ENCODE measurements around the gene NLGN4Y. TPM values are rescaled to one million over a fixed set of nuclear protein-coding genes. Genes with fewer than 3 reads are reported as not detected.

NLGN4Y gene
- total and polyA plus RNA-seq, 2 of the 13 experiments (the other 11 are each of a cell fraction or from before 2014, with no cell fraction given): 6.0 to 16.5 TPM

DNA sequence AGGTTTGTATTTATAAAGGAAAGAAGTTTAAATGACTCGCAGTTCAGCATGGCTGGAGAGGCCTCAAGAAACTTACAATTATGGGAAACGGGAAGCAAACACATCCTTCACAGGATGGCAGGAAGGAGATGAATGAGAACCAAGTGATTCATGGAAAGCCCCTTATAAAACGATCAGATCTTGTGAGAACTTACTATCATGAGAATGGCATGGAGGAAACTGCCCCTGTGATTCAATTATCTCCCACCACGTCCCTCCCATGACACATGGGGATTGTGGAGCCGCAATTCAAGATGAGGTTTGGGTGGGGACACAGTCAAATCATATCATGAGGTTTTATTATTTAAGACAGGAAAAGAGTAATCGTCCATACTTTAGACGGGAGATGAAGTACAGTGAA, 4.0 kb downstream of the NLGN4Y start:
- H3K36me3 ChIP-seq (replicated peaks in 1 of 2; ENCODE audit: control insufficient read depth in 1 of 2, insufficient read depth in 2 of 2, low read length in 2 of 2): no peaks in the 10 kb centered on the region
- no peak overlapping the region for H3K27ac ChIP-seq (ENCODE audit: extremely low read length, insufficient read depth, low read length)
- no peaks in the 10 kb centered on the region; a peak in 1 of 5 replicates for H3K27me3 ChIP-seq (ENCODE audit: control insufficient read depth in 1 of 2, insufficient read depth in 2 of 2, low read length in 2 of 2)
- DNase-seq (ENCODE audit: low spot score) (no peak), ATAC-seq (no peak), FAIRE-seq (no peak)
- no peak for TF ChIP-seq KDM6A (CRISPR knock-in tag; IDR thresholded peaks at IDR 0.05; ENCODE audit: low read depth)
- no peak for TF ChIP-seq ZNF557 (CRISPR knock-in tag; IDR thresholded peaks at IDR 0.05)
- TF ChIP-seq ZNF75D (CRISPR knock-in tag; IDR thresholded peaks at IDR 0.05; ENCODE audit: borderline replicate concordance): no peak
- TF ChIP-seq, protein P1, sequence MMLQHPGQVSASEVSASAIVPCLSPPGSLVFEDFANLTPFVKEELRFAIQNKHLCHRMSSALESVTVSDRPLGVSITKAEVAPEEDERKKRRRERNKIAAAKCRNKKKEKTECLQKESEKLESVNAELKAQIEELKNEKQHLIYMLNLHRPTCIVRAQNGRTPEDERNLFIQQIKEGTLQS (CRISPR knock-in tag; IDR thresholded peaks at IDR 0.05): no peak
- no peak for TF ChIP-seq TOE1 (CRISPR knock-in tag; IDR thresholded peaks at IDR 0.05)
- TF ChIP-seq LBX2 (CRISPR knock-in tag; IDR thresholded peaks at IDR 0.05; ENCODE audit: borderline replicate concordance): no peak
- H2AFZ ChIP-seq (ENCODE audit: low read length): no peak overlapping the region
- ChIA-PET CTCF (ENCODE audit: low intra/inter-chr PET ratio, low total read pairs) (no interaction called here), POLR2A (no interaction called here)
- H3K4me2 ChIP-seq (ENCODE audit: low read depth, low read length): no peak overlapping the region
- no TSS peak for BruUV-seq (replicated peaks)
- in situ Hi-C loops (cut with HindIII; ENCODE audit: extremely low pct_ligation_motif_present, low pct_unique_long_range_greater_than_20kb) (no loop called here), intact Hi-C loops (cut with micrococcal nuclease; ENCODE audit: unreplicated experiment) (no loop called here)
- H3K9me3 ChIP-seq (ENCODE audit: low read length): no peaks in the 10 kb centered on the region
- H4K20me1 ChIP-seq (ENCODE audit: insufficient read depth, low read length): no peaks in the 10 kb centered on the region; the same call in 1 of the 2 replicates
- H3K9ac ChIP-seq (ENCODE audit: insufficient read depth, low read depth, low read length): no peak overlapping the region
- over 99% methylated on average over 7 of the region's 7 CpGs for WGBS (ENCODE audit: low lambda C conversion rate)
- peaks cover 19% of the 10 kb centered on the region for H3K4me1 ChIP-seq (ENCODE audit: insufficient read depth, low read length)
- H3K79me2 ChIP-seq (ENCODE audit: insufficient read depth, low read length): peaks cover 14% of the 10 kb centered on the region
- no peak overlapping the region for H3K4me3 ChIP-seq (replicated peaks in 1 of 3; ENCODE audit: insufficient read depth in 1 of 3, low read depth in 2 of 3, low read length in 3 of 3)

GRCh38 chrY:14536703-14537102, 12.4 kb downstream of the NLGN4Y start:
- no peak overlapping the region for H3K27ac ChIP-seq (ENCODE audit: extremely low read length, insufficient read depth, low read length)
- BruUV-seq (replicated peaks): no TSS peak
- no peak for FAIRE-seq
- POLR2A ChIA-PET: no interaction called here
- intact Hi-C loops (cut with micrococcal nuclease; ENCODE audit: unreplicated experiment) (no loop called here), in situ Hi-C loops (cut with HindIII; ENCODE audit: extremely low pct_ligation_motif_present, low pct_unique_long_range_greater_than_20kb) (no loop called here)
- CTCF ChIA-PET (ENCODE audit: low intra/inter-chr PET ratio, low total read pairs): no interaction called here
- no peak for ATAC-seq
- H4K20me1 ChIP-seq (ENCODE audit: insufficient read depth, low read length): no peaks in the 10 kb centered on the region
- H3K36me3 ChIP-seq (replicated peaks in 1 of 2; ENCODE audit: control insufficient read depth in 1 of 2, insufficient read depth in 2 of 2, low read length in 2 of 2): no peaks in the 10 kb centered on the region
- no peaks in the 10 kb centered on the region for H3K79me2 ChIP-seq (ENCODE audit: insufficient read depth, low read length)
- H3K4me3 ChIP-seq (replicated peaks in 1 of 3; ENCODE audit: insufficient read depth in 1 of 3, low read depth in 2 of 3, low read length in 3 of 3): no peak overlapping the region
- no peak overlapping the region for H2AFZ ChIP-seq (ENCODE audit: low read length)
- no peaks in the 10 kb centered on the region for H3K4me1 ChIP-seq (ENCODE audit: insufficient read depth, low read length)
- H3K9ac ChIP-seq (ENCODE audit: insufficient read depth, low read depth, low read length): no peak overlapping the region
- H3K27me3 ChIP-seq (ENCODE audit: control insufficient read depth in 1 of 2, insufficient read depth in 2 of 2, low read length in 2 of 2): no peaks in the 10 kb centered on the region
- TF ChIP-seq ZNF331 (CRISPR knock-in tag; IDR thresholded peaks at IDR 0.05) (no peak), ZNF33B (CRISPR knock-in tag; IDR thresholded peaks at IDR 0.05) (no peak), ZNF549 (CRISPR knock-in tag; IDR thresholded peaks at IDR 0.05) (no peak), TEF (CRISPR knock-in tag; IDR thresholded peaks at IDR 0.05) (no peak)
- TF ChIP-seq, protein P2, sequence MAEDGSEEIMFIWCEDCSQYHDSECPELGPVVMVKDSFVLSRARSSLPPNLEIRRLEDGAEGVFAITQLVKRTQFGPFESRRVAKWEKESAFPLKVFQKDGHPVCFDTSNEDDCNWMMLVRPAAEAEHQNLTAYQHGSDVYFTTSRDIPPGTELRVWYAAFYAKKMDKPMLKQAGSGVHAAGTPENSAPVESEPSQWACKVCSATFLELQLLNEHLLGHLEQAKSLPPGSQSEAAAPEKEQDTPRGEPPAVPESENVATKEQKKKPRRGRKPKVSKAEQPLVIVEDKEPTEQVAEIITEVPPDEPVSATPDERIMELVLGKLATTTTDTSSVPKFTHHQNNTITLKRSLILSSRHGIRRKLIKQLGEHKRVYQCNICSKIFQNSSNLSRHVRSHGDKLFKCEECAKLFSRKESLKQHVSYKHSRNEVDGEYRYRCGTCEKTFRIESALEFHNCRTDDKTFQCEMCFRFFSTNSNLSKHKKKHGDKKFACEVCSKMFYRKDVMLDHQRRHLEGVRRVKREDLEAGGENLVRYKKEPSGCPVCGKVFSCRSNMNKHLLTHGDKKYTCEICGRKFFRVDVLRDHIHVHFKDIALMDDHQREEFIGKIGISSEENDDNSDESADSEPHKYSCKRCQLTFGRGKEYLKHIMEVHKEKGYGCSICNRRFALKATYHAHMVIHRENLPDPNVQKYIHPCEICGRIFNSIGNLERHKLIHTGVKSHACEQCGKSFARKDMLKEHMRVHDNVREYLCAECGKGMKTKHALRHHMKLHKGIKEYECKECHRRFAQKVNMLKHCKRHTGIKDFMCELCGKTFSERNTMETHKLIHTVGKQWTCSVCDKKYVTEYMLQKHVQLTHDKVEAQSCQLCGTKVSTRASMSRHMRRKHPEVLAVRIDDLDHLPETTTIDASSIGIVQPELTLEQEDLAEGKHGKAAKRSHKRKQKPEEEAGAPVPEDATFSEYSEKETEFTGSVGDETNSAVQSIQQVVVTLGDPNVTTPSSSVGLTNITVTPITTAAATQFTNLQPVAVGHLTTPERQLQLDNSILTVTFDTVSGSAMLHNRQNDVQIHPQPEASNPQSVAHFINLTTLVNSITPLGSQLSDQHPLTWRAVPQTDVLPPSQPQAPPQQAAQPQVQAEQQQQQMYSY (CRISPR knock-in tag; IDR thresholded peaks at IDR 0.05): no peak
- H3K4me2 ChIP-seq (ENCODE audit: low read depth, low read length): no peak overlapping the region
- H3K9me3 ChIP-seq (ENCODE audit: low read length): no peaks in the 10 kb centered on the region
- no peak for DNase-seq (ENCODE audit: low spot score)

All from HepG2 (cell line).